Left hindlimb (tissue), 1 donor: ENCODE data around the gene MMAB.

Experiments used
- DNase-seq: peaks from one replicate; pipeline ENCODE4 v3.0.0-alpha.2; 2018

MMAB gene

GRCh38 chr12:109601557-109601956 lies 28.3 kb upstream of the MMAB start:
- DNase-seq = no peak

GRCh38 chr12:109600995-109601394 lies 27.7 kb upstream of the MMAB start:
- no peak for DNase-seq

GRCh38 chr12:109600481-109600880 lies 27.2 kb upstream of the MMAB start:
- no peak for DNase-seq

DNA sequence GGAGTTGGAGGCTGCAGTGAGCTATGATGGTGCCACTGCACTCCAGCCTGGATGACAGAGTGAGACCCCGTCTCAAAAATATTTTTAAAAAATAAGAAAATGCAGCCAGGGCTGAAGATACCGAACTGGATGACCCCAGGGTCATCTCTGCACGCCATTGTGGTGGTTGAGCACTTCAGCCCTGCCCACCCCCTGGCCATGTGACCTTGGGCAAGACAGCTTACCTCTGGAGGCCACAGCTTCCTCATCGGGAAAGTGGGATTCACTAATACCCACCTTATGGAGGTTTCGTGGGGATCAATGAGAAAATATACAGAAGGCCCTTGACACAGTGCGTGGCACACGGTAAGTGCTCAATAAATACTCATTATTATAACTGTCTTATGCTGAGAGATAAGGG lies 25.8 kb upstream of the MMAB start:
- DNase-seq = no peak

- no peak for DNase-seq
Measured at GRCh38 chr12:109598428-109598854, 25.1 kb upstream of the MMAB start.

- DNase-seq = peak; percentile 92
Measured at GRCh38 chr12:109597795-109598427, 24.6 kb upstream of the MMAB start.

- DNase-seq = no peak
Measured at GRCh38 chr12:109597414-109597794, 24.1 kb upstream of the MMAB start.

- no peak for DNase-seq
Measured at GRCh38 chr12:109596418-109597244, 23.3 kb upstream of the MMAB start.

DNA sequence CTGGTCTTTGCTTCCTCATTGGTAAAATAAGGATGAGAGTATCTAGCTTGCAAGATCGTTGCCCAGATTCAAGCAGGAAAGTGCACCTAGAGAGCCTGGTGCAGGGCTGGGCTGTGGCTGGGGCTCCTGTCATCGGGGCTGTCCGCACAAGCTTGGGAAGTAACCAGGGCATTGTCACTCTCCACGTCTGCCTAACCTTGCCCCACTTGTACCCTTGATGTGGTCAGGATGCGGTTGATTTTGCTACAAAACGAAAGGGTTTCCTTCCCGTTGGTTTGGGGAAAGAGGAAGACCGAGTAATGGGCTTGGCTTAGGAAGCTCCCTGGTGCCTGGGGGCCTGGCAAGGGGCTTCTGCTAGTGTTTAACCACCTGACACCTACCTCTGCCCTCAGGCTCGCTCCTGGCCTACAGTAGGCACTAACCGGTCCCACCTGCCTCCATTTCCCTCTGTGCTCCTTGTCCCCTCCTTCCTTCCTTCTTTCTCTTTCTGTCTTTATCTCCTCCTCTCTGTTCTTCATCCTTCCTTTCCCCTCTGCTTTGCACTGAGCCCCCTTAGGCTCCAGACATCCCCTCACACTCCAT lies 22.1 kb upstream of the MMAB start:
- no peak for DNase-seq

DNA sequence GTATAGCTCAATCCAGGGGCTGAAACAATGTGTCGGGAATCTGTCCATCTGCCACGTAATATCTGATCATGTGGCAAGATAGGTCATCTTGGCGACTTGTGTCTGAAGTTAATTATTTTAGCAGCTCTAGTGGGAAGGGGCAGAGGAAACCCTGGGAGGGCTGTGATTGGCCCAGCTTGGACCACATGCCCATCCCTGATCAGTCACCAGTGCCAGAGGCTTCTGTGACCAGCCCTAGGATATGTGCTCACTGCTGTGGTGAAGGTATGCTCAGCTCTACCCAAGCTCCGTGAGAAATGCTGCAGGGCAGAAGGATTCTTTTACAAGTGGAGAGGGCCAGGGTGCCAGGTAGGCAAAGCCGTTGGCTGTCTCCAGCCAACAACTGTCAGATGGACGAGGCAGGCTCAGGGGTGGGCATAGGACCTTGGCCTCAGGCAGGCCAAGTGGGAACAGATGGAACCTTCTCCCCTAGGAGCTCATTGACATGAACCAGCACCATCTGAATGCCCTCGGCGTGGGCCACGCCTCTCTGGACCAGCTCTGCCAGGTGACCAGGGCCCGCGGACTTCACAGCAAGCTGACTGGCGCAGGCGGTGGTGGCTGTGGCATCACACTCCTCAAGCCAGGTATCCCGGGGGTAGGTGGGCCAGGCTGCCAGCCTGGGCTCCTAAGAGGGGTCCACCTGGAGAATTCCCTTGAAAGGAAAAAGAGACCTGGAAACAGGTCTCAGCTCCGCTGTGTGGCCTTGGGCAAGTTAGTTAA lies 21.4 kb upstream of the MMAB start:
- DNase-seq = no peak

- DNase-seq = no peak
Measured at GRCh38 chr12:109592905-109593272, 19.6 kb upstream of the MMAB start.

DNA sequence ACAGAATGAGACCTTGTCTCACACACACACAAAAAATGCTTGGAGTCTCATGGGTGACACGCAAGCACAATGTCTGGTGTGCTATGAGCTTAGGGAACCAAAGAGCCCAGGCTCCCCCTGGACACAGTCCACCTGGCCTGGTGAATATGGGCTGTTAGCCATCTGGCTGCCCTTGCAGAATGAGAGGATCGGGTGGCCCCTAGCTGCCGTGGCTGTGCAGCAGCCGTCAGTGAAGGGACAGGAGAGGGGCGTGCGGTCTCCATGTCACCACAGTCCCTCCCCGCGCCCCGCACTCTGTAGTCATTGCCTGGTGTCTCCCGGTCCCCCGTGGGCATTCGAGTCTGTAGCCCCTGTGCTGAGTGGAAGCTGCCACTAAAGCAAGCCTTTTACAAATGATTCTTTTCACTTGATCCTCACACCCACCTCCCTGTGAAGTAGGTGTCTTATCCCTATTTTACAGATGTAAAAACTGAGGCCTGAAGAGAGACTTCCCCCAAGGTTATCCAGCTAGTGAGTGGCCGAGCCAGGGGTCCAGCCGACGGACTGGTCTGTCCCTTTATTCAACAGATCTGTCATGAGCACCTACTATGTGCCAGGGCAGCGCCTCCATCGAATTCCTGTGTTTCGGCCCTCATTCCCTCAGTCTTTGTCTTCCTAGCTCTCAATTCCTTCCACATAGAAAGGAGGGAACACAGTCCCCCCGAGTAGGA lies 19.0 kb upstream of the MMAB start:
- no peak for DNase-seq

- no peak for DNase-seq
Measured at GRCh38 chr12:109591041-109591440, 17.7 kb upstream of the MMAB start.

DNA sequence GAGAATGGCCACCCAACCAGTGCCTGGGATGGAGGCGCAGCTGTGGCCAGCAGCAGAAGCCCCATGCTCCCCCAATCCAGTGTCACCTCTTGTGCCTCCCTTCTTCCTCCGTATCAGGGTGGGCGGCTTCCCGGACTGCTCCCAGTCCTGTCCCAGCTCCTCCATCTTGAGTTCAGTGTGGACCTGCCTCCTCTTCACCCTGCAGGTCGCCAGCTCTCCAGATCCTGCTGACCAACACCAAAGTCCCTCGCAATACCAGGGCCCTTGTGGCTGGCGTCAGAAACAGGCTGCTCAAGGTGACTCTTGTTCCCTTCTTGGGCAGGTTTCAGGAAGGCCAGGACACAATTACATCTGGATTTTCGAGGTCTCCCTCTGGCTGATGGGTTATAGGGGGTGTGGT lies 17.3 kb upstream of the MMAB start:
- no peak for DNase-seq

DNA sequence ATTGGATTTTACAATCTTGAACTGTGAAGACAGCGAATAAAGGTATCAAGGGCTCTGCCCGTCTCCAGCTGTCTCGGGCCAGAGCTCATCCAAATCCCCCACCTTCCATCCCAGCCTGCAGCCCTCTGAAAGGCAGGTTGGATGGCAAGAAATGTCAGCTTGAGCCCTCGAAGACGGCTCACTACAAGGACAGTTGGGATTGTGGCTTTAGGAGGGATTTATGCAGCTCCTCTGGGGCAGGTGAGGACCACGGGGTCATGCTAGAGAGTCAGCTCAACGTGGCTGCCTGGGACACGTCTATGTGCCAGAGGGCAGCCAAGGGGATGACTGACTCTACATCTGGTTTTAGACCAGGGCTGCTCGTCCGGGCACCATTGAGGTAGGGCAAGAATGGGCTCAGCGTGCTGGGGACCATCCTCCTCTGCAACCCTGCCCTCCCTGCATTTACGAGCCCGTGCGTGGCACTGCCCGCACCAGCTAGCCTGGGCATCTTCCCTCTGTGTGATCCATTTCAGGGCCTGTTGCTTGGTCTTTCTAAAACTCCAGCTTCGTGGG lies 16.5 kb upstream of the MMAB start:
- DNase-seq = no peak

DNA sequence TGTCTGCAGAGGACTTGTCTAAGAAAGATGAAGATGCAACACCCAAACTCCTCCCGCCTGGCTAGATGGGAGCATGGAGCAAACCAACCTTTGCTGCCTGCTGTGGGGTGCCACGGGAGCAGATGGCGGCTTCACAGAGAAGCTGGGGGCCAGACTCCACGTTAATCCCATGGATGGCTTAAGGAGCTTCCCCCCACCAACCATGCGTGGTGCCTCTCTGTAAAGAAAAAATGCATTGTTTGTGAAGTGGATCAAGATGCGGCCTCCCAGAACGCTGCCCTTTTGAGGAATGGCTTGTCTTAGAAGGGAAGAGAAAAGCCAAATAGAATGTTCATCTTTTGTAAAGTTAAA lies 15.9 kb upstream of the MMAB start:
- no peak for DNase-seq

GRCh38 chr12:109588461-109589239 lies 15.3 kb upstream of the MMAB start:
- no peak for DNase-seq

DNA sequence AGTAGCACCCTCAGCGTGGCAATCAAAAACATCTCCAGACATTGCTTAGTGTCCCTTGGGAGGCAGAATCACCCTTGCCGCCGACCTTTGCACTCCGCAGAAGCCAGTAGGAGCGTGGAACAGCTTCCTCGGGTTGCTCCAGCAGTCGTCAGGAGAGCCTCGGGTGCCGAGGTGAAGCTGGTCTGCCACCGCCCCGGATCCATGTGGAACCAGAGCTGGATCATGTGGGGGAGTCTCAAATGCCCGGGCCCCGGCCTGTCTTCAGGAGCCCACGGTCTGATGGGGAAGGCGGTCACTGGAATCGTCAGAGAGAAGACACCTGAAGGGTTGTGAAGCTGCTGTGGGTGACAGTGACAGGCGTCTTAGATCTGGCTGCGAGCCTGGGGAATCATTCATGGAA lies 14.6 kb upstream of the MMAB start:
- no peak for DNase-seq

GRCh38 chr12:109586385-109587296 lies 13.3 kb upstream of the MMAB start:
- no peak for DNase-seq

GRCh38 chr12:109583733-109584132 lies 10.4 kb upstream of the MMAB start:
- no peak for DNase-seq

DNA sequence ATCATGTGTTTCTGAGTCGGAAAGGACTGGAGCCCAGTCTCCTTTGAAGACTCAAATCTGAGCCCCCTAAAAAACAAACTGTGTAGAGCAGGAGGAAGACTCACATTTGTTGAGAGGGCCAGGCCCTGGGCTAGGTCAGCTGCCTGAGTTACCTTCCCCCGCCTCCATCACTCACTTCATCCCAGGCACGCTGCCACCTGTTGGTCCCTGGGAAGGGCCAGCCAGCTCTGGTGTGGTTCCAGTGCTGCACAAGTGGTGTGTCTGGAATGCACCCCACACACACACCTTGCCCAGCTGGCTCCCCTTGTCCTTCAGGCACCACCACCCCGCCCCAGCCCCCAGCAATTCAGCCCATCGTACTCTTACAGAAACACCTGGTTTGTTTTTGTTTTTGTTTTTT lies 9.3 kb upstream of the MMAB start:
- no peak for DNase-seq
